Measurements from ENCODE around the gene DCST2. TPM values are rescaled to one million over a fixed set of nuclear protein-coding genes. Genes with fewer than 3 reads are reported as not detected.

DCST2 gene
- total RNA-seq, 1 experiment from 2014 or later, result 0.18 TPM

DNA sequence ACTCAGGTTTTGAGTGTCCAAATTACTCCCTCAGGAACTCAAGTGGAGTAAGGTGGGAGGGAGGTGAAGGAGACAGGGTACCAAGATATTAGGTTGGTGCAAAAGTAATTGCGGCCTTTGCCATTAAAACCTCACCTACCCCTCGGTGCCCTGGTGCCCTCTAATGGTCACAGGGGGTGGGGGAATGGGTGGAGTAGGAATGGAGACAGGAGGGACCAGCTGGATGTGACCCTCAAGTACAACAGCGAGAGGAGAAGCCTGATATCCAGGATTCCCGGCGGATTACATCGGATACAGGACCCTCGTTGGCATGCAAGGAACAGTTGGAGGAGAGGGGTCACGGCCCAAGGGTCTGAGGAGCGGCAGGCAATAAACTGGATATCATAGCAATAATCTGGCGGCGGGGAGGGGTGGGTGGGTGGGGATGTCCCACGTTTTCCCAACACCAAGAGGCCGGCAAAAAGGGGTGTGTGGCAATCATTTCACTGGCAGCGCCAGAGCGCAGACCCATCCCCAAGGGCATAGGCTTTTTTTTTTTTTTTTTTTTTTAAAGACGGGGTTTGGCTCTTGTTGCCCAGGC, 35.3 kb downstream of the DCST2 start:
- Histone ChIP-seq H3K79me2 (ENCODE audit: low read length) (peaks cover 7% of the 10 kb centered on the region), H3K9me3 (ENCODE audit: low read length) (no peaks in the 10 kb centered on the region), H3K4me3 (ENCODE audit: low read length) (no peak overlapping the region), H3K9ac (ENCODE audit: low read length) (no peak overlapping the region), H3K27me3 (ENCODE audit: low read length) (no peaks in the 10 kb centered on the region), H3K4me2 (ENCODE audit: low read length) (no peak overlapping the region), H3K4me1 (ENCODE audit: insufficient read depth, low read length) (peaks cover 20% of the 10 kb centered on the region), H4K20me1 (ENCODE audit: low read length) (no peaks in the 10 kb centered on the region), H2AFZ (ENCODE audit: low read length) (no peak overlapping the region), H3K9me2 (replicated peaks; ENCODE audit: low read length) (no peaks in the 10 kb centered on the region), H3K27ac (ENCODE audit: low read length) (no peak overlapping the region), H3F3A (ENCODE audit: low read length, unreplicated experiment) (no peaks in the 10 kb centered on the region), H3K36me3 (ENCODE audit: low read depth, low read length) (no peaks in the 10 kb centered on the region)
- ATAC-seq (no peak), DNase-seq (no peak)
- intact Hi-C loops (cut with micrococcal nuclease), result no loop called here
- TF ChIP-seq, protein P1, sequence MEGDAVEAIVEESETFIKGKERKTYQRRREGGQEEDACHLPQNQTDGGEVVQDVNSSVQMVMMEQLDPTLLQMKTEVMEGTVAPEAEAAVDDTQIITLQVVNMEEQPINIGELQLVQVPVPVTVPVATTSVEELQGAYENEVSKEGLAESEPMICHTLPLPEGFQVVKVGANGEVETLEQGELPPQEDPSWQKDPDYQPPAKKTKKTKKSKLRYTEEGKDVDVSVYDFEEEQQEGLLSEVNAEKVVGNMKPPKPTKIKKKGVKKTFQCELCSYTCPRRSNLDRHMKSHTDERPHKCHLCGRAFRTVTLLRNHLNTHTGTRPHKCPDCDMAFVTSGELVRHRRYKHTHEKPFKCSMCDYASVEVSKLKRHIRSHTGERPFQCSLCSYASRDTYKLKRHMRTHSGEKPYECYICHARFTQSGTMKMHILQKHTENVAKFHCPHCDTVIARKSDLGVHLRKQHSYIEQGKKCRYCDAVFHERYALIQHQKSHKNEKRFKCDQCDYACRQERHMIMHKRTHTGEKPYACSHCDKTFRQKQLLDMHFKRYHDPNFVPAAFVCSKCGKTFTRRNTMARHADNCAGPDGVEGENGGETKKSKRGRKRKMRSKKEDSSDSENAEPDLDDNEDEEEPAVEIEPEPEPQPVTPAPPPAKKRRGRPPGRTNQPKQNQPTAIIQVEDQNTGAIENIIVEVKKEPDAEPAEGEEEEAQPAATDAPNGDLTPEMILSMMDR (conservative IDR thresholded peaks at IDR 0.05; ENCODE audit: low read depth, low read length), result peak; percentile 50
- TF ChIP-seq EZH2 (IDR thresholded peaks at IDR 0.05; ENCODE audit: low read length, unreplicated experiment), result no peak
- no TSS peak for BruUV-seq (replicated peaks)
- ChIA-PET POLR2A (ENCODE audit: unreplicated experiment) (no interaction called here), CTCF (interaction anchor here (0.6 to 1.1 kb wide), 5 partner anchors 15 to 42 kb away, joined by 3 to 8 read pairs (median 4); partner anchors contain the start of genes FLAD1 and PBXIP1)

DNA sequence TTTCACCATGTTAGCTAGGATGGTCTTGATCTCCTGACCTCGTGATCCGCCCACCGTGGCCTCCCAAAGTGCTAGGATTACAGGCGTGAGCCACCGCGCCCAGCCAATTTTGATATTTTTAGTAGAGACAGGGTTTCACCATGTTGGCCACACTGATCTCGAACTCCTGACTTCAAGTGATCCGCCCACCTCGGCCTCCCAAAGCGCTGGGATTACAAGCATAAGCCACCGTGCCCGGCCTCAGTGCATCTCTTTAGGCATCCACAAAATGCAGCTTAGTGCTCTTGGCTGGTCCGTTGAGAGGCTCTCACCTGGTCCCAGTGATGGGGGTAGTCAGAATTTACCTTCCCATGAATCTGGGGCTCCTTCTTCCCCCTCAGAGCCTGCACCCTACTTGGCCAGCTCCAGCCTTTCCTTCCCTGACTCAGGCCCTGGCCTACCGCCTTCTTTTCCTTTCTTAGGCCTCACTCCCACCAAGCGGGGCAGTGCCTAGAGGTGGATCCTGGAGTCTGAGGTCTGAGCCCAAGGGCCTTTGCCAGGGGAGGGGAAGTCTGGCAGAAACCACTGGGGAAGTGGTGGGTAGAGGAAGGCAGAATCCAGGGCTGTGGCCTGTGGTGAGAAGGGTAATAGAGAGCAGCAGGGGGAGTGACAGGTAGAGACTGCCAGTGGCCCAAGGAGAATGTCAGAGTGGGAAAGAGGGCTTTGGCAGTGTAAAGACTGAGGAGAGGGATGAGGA, 36.4 kb downstream of the DCST2 start:
- no TSS peak for BruUV-seq (replicated peaks)
- TF ChIP-seq, protein P1 (conservative IDR thresholded peaks at IDR 0.05; ENCODE audit: low read depth, low read length), result no peak
- no peak for TF ChIP-seq EZH2phosphoT487 (IDR thresholded peaks at IDR 0.05; ENCODE audit: borderline replicate concordance, low read length)
- TF ChIP-seq EZH2 (IDR thresholded peaks at IDR 0.05; ENCODE audit: low read length, unreplicated experiment), result no peak
- DNase-seq (no peak), ATAC-seq (no peak)
- POLR2A ChIA-PET (ENCODE audit: unreplicated experiment), result no interaction called here
- Histone ChIP-seq H2AFZ (ENCODE audit: low read length) (no peak overlapping the region), H3K9me2 (replicated peaks; ENCODE audit: low read length) (no peaks in the 10 kb centered on the region), H3K36me3 (ENCODE audit: low read depth, low read length) (no peaks in the 10 kb centered on the region), H3K27me3 (ENCODE audit: low read length) (no peaks in the 10 kb centered on the region), H3K9ac (ENCODE audit: low read length) (no peak overlapping the region), H3K4me1 (ENCODE audit: insufficient read depth, low read length) (peaks cover 20% of the 10 kb centered on the region), H4K20me1 (ENCODE audit: low read length) (no peaks in the 10 kb centered on the region), H3F3A (ENCODE audit: low read length, unreplicated experiment) (no peaks in the 10 kb centered on the region), H3K4me3 (ENCODE audit: low read length) (no peak overlapping the region), H3K9me3 (ENCODE audit: low read length) (no peaks in the 10 kb centered on the region), H3K79me2 (ENCODE audit: low read length) (no peaks in the 10 kb centered on the region), H3K4me2 (ENCODE audit: low read length) (no peak overlapping the region), H3K27ac (ENCODE audit: low read length) (no peak overlapping the region)
- intact Hi-C loops (cut with micrococcal nuclease), result loop anchor here (1.0 kb wide), 1 partner anchor 14 kb away; the partner anchor contains the start of gene FLAD1
- CTCF ChIA-PET, result no interaction called here

All from PC-3 (cell line).